ENCODE measurements around the gene OR2Z1.
"Not testable (repeated sequence)": the region's sequence is repeated elsewhere in the genome, so short reads cannot be mapped to it uniquely, and the experiment has no call there.

OR2Z1 gene

DNA sequence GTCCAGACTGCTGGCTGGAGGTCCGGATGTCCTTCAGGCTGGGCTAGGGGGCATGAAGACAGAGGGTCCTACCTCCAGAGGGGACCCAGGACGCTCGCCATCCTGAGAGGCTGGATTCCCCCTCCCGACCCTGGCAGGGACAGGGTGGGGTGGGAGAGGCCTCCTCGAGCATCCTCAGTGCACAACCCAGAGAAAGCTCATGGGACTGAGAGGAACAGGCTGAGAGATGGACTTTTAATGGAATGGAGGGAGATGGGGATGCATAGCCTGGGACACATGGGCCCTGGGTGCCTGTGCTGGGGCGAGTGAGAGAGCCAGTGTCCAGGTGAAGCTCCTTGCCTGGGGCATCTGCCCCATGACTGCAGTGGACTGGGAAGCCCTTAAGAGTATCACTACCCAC is 25.9 kb upstream of the OR2Z1 start:
- Mint-ChIP-seq H3K27me3 (ENCODE audit: low read depth) (peaks cover 37% of the 10 kb centered on the region), H3K4me1 (ENCODE audit: low read depth) (peaks cover 33% of the 10 kb centered on the region), H3K27ac (no peak overlapping the region), H3K4me3 (no peak overlapping the region), H3K36me3 (ENCODE audit: low read depth) (no peaks in the 10 kb centered on the region), H3K9me3 (no peaks in the 10 kb centered on the region)
- DNase-seq (ENCODE audit: low spot score) = no peak

DNA sequence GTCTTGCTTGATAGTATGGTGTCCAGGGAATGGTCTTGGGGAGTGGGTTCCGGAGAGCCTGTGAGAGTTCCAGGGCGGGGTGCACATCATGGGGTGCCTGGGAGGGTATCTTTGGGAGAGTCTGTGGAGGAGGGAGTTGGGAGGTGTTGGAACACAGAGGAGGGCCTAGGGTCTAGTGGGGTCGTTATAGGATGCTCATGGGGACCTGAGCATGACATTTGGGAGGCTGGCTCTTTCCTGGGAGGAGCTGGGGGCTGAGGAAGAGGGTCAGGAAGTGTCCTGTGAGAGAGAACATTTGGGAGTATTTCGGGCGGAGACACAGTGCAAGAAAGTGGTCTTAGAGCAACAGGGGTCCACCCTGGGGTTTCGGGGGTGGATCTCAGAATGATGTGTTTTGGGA is 25.5 kb upstream of the OR2Z1 start:
- no peak for DNase-seq (ENCODE audit: low spot score)
- H3K4me3 Mint-ChIP-seq = no peak overlapping the region
- no peak overlapping the region for H3K27ac Mint-ChIP-seq
- peaks cover 36% of the 10 kb centered on the region for H3K27me3 Mint-ChIP-seq (ENCODE audit: low read depth)
- H3K4me1 Mint-ChIP-seq (ENCODE audit: low read depth) = peaks cover 33% of the 10 kb centered on the region
- no peaks in the 10 kb centered on the region for H3K36me3 Mint-ChIP-seq (ENCODE audit: low read depth)
- no peaks in the 10 kb centered on the region for H3K9me3 Mint-ChIP-seq

DNA sequence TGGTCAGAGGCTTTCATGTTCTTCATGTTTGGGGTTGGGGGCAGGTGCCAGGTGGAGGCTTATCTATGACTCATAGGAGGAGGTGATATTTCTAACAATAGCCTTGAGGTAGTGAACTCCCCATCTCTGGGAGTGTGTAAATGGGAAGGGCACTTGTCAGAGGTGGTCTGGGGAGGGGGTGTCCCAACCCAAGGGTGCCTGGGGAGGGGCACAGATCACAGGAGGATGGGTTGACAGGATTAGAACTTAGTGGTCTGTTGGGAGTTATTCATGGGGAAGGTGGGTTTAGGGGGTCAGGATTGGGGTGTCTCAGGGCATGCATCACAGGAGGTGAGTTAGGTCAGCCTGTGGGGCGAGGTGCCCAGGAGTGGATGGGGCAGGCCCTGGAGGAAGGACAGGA is 24.4 kb upstream of the OR2Z1 start:
- Mint-ChIP-seq H3K27me3 (ENCODE audit: low read depth) (peaks cover 28% of the 10 kb centered on the region), H3K4me3 (no peak overlapping the region), H3K27ac (no peak overlapping the region), H3K4me1 (ENCODE audit: low read depth) (peaks cover 41% of the 10 kb centered on the region), H3K9me3 (no peaks in the 10 kb centered on the region), H3K36me3 (ENCODE audit: low read depth) (no peaks in the 10 kb centered on the region)
- no peak for DNase-seq (ENCODE audit: low spot score)

DNA sequence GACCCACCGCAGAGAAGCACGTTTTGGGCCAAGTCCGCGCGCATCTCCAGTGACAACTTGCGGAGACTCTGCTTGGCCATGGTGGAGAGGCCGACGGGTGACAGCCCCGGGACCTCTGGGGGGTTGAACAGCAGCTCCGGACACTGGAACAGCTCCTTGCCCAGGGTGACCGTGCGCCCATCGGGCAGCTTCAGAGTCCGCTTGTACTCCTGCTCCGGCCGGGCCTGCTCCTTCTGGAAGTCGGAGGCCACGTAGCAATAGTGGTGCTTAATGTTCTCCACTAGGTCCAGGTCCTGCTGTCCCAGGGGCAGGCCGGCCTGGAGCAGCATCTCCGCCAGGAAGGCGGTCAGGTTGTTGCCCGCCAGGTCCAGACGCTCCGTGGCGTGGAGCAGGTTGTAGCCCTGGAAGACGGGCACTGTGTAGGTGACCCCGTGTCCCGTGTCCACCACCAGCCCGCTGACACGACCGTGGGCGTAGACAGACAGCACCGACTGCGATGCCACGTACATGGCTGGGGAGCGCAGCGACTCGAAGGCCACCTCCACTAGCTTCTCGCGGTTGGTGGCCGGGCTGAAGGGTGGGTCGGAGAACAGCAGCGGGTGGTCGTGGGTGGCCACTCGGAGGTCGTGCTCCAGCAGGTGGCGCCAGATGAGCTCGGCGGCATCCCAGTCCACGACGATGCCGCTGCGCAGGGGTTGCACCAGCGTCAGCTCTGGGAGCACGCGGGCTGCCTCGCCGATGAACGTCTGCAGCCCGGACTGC is 23.6 kb upstream of the OR2Z1 start:
- Mint-ChIP-seq H3K27me3 (ENCODE audit: low read depth) (peaks cover 21% of the 10 kb centered on the region), H3K4me1 (ENCODE audit: low read depth) (peaks cover 47% of the 10 kb centered on the region), H3K4me3 (no peak overlapping the region)

DNA sequence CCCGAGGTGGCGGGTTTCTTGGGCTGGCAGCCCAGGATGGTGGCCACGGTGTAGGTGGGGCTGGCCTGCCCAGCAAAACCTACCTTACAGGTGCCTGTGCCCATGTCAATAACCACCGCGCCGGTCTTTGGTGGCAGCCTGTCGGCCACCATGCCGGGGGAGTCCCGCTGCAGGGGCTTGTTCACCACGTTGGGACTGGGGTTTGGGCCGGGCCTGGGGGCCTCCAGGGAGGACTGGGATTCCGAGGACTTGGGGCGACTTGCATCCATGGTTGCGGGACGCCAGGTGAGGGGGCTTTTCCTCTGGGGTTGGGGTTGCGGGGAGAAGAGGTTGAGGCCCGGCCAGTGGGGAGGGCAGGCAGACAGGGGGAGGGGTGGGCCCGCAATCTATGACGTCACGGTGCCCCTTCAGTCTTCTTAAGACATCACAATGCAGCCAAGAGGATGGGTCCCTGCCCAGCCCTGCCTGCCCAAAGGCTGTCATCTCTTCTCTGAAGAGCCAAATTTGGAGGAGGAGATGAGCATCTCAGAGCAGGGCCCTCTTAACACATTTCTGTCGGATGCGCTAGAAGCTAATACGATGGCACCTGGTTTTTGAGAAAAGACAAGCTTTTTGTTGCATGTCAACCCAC is 22.9 kb upstream of the OR2Z1 start, which contains the start of gene ACTL9:
TSS of gene ACTL9 (minus strand) at position 363 of the 631 bp plus-strand sequence. CDS start at position 269, 94 bp downstream.
- no peak within 1 kb of the TSS for H3K4me3 Mint-ChIP-seq
- peaks cover 52% of the 10 kb centered on the region for H3K4me1 Mint-ChIP-seq (ENCODE audit: low read depth)
- no peak for DNase-seq (ENCODE audit: low spot score)
- H3K27ac Mint-ChIP-seq = no peak within 1 kb of the TSS
- peaks cover 21% of the 10 kb centered on the region for H3K27me3 Mint-ChIP-seq (ENCODE audit: low read depth)
- no peaks in the 10 kb centered on the region for H3K9me3 Mint-ChIP-seq
- no peaks in the 10 kb centered on the region for H3K36me3 Mint-ChIP-seq (ENCODE audit: low read depth)

More for the DNA sequence above, 23.6 kb upstream of the OR2Z1 start:
- DNase-seq (ENCODE audit: low spot score) = no peak
- Mint-ChIP-seq H3K9me3 (no peaks in the 10 kb centered on the region), H3K36me3 (ENCODE audit: low read depth) (no peaks in the 10 kb centered on the region), H3K27ac (no peak overlapping the region)

DNA sequence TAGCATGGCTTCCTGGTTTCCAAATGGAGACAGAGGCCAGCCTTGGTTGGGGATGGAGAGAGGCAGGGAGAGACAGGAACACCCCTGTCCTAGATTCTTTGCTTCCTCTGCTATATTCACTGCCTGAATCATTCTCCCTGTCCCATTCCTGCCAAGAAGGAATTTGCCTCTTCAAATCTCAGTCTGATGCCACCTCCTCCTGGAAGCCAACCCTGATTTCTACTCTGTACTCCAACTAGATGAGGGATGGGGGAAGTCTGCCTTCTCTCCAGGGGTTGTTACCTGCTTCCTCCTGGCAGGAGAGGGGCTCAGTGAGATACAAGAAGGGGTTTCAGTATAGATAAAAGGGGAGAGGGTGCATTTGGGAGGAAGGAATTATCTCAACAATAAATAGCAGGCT is 21.5 kb upstream of the OR2Z1 start:
- Mint-ChIP-seq H3K27ac (no peak overlapping the region), H3K36me3 (ENCODE audit: low read depth) (peaks cover 6% of the 10 kb centered on the region), H3K27me3 (ENCODE audit: low read depth) (peaks cover 18% of the 10 kb centered on the region), H3K9me3 (no peaks in the 10 kb centered on the region), H3K4me1 (ENCODE audit: low read depth) (peaks cover 50% of the 10 kb centered on the region), H3K4me3 (no peak overlapping the region)
- DNase-seq (ENCODE audit: low spot score) = no peak

DNA sequence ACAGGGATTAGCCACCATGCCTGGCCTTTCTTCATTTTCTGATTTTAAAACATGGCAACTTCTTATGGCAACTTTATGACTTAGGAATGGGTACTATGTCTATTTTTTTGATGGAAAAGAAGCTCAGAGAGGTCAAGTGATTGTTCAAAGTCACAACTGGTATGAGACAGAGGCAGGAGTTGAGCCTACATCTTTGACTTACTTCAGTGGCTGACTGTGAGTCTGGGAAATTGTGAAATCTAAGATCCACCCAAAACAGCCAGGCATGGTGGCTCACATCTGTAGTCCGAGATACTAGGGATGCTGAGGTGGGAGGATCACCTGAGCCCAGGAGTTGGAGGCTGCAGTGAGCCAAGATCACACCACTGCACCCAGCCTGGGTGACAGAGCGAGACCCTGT is 20.5 kb upstream of the OR2Z1 start:
- peak overlapping the region; percentile 42 for H3K4me3 Mint-ChIP-seq
- H3K27ac Mint-ChIP-seq = no peak overlapping the region
- peaks cover 14% of the 10 kb centered on the region for H3K27me3 Mint-ChIP-seq (ENCODE audit: low read depth)
- H3K9me3 Mint-ChIP-seq = no peaks in the 10 kb centered on the region
- peaks cover 59% of the 10 kb centered on the region for H3K4me1 Mint-ChIP-seq (ENCODE audit: low read depth)
- DNase-seq (ENCODE audit: low spot score) = no peak
- peaks cover 6% of the 10 kb centered on the region for H3K36me3 Mint-ChIP-seq (ENCODE audit: low read depth)

DNA sequence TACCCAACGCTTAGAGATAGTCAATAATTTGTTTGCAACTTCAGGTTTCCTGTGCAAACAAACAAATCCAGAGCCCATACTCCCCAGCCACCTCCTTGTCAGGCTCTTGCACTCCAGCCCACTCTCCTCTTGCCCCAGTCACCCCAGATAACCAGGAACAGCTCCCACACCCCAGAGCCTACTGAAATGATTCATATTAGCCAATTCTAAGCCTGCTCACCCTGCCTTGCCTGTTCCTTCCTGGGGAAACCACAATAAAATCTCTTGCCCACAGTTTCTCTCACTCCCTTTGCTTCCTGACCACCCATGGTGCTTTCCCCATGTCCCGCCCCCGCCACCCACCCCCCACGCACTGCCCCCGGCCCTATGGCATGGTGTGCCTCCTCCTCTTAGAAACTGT is 19.1 kb upstream of the OR2Z1 start:
- peaks cover 6% of the 10 kb centered on the region for H3K36me3 Mint-ChIP-seq (ENCODE audit: low read depth)
- H3K27ac Mint-ChIP-seq = peak overlapping the region; percentile 74
- H3K9me3 Mint-ChIP-seq = no peaks in the 10 kb centered on the region
- H3K4me3 Mint-ChIP-seq = peak overlapping the region; percentile 71
- peaks cover 55% of the 10 kb centered on the region for H3K4me1 Mint-ChIP-seq (ENCODE audit: low read depth)
- peak; percentile 73 for DNase-seq (ENCODE audit: low spot score)
- H3K27me3 Mint-ChIP-seq (ENCODE audit: low read depth) = peaks cover 9% of the 10 kb centered on the region

DNA sequence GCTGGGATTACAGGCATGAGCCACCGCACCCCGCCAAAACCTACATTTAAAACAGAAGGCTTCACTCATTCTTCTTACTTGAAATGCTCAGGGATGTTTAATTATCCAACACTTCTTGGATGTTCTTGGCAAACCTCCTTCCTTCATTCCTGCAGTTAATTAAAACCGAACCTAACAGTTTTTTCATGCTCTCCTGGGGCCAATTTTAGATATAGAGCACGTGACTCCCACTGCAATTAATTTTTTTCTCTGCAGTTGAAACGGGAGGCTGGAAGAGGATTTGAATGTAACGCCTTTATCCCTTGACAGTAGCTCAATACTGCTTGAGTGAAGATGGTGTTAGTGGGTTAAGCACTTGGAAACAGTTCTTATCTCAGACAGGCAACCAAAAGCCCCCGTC is 18.2 kb upstream of the OR2Z1 start:
- Mint-ChIP-seq H3K36me3 (ENCODE audit: low read depth) (peaks cover 6% of the 10 kb centered on the region), H3K27me3 (ENCODE audit: low read depth) (peaks cover 9% of the 10 kb centered on the region), H3K9me3 (no peaks in the 10 kb centered on the region), H3K4me1 (ENCODE audit: low read depth) (peaks cover 56% of the 10 kb centered on the region), H3K27ac (no peak overlapping the region), H3K4me3 (no peak overlapping the region)
- DNase-seq (ENCODE audit: low spot score) = no peak

DNA sequence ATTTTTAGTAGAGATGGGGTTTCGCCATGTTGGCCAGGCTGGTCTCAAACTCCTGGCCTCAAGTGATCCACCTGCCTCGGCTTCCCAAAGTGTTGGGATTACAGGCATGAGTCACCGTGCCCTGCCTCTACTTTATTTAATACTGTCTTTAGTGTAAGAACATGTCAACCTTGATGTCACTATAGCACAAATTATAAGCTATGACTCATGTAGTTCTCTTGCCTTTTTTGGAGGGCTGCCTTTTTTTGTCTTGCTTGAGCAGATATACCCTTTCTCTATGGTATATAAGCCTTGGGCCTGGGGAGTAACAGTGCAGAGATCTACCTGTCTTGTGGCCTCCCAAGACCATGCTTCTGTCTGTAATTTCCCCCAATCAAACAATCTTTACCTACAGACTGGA is 16.1 kb upstream of the OR2Z1 start:
- H3K27me3 Mint-ChIP-seq (ENCODE audit: low read depth); DNase-seq (ENCODE audit: low spot score); H3K9me3 Mint-ChIP-seq; H3K36me3 Mint-ChIP-seq (ENCODE audit: low read depth): not testable (repeated sequence)
- H3K27ac Mint-ChIP-seq = peak overlapping the region; percentile 85
- H3K4me3 Mint-ChIP-seq = peak overlapping the region; percentile 74
- H3K4me1 Mint-ChIP-seq (ENCODE audit: low read depth) = peaks cover 56% of the 10 kb centered on the region

DNA sequence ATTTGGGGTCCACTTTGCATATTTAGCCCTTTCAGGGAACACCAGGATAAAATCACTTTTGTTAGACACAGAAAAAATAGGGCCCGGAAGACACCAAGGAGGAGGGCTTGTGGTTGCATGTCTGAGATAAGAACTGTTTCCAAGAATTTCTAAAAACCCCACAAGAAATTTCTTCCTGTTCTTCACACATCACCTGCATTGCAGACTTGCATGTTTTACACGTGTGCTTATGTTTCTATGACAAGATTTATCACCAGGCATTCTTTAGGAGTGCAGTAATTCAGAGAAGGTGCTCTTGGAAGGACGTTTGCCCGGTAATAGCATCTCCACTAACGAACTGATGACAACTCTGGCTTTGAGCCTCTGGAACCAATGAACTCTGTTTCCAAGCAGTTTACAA is 15.7 kb upstream of the OR2Z1 start:
- Mint-ChIP-seq H3K27ac (peak overlapping the region; percentile 85), H3K4me1 (ENCODE audit: low read depth) (peaks cover 54% of the 10 kb centered on the region), H3K27me3 (ENCODE audit: low read depth) (peaks cover 4% of the 10 kb centered on the region), H3K36me3 (ENCODE audit: low read depth) (peaks cover 6% of the 10 kb centered on the region), H3K4me3 (peak overlapping the region; percentile 74), H3K9me3 (no peaks in the 10 kb centered on the region)
- DNase-seq (ENCODE audit: low spot score) = no peak

DNA sequence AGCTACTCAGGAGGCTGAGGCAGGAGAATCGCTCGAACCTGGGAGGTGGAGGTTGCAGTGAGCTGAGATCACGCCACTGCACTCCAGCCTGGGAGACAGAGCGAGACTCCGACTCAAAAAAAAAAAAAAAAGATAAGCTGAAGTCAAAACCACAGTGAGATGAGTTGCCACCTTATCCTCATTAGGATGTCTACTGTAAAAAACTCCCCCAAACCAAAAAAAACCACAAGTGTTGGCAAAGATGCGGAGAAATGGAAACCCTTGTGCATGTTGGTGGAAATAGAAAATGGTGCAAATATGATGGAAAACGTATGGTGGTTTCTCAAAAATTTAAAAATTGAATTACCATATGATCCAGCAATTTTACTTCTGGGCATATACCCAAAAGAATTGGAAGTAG is 11.1 kb upstream of the OR2Z1 start:
- not testable (repeated sequence) for DNase-seq (ENCODE audit: low spot score); H3K36me3 Mint-ChIP-seq (ENCODE audit: low read depth); H3K4me3 Mint-ChIP-seq; H3K27me3 Mint-ChIP-seq (ENCODE audit: low read depth); H3K27ac Mint-ChIP-seq
- Mint-ChIP-seq H3K9me3 (peaks cover 19% of the 10 kb centered on the region), H3K4me1 (ENCODE audit: low read depth) (peaks cover 17% of the 10 kb centered on the region)

DNA sequence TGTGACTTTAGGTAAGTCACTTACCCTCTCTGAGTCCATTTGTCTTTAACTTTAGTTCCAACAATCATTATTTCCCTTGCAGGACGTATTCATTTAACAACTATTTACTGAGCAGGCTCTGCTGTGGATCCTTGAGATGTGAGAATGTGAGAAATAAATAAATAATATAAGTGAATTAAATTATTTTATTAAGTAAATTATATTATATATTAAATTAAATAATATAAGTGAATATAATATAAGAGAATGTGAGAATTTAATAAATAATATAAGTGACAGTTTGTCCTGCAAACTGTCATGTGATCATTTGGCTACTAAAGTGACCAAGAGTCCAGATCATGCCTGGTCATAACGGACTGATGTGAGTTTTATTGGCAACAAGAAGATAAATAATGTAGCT is 598 bp downstream of the OR2Z1 start:
- Mint-ChIP-seq H3K36me3 (ENCODE audit: low read depth) (no peaks in the 10 kb centered on the region), H3K27ac (no peak overlapping the region), H3K27me3 (ENCODE audit: low read depth) (peaks cover 15% of the 10 kb centered on the region), H3K4me1 (ENCODE audit: low read depth) (no peaks in the 10 kb centered on the region), H3K4me3 (no peak overlapping the region), H3K9me3 (peaks cover 9% of the 10 kb centered on the region)
- DNase-seq (ENCODE audit: low spot score) = no peak

DNA sequence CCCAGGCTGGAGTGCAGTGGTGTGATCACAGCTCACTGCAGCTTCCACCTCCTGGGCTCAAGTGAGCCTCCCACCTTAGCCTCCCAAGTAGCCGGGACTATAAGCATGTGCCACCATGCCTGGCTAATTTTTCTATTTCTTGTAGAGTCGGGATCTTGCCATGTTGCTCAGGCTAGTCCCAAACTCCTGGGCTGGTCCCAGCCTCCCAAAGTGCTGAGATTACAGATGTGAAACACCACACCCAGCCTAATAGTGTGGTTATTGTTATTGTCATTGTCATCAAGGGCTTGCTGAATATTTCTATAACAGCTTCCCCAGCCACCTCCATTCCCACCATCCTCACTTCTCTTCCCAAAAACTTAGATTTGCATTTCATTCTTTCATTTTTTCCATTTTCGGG is 2.8 kb downstream of the OR2Z1 start:
- DNase-seq (ENCODE audit: low spot score) = peak; percentile 0
- H3K27ac Mint-ChIP-seq = no peak overlapping the region

More for the DNA sequence above, 2.8 kb downstream of the OR2Z1 start:
- Mint-ChIP-seq H3K27me3 (ENCODE audit: low read depth) (peaks cover 11% of the 10 kb centered on the region), H3K4me3 (no peak overlapping the region), H3K36me3 (ENCODE audit: low read depth) (no peaks in the 10 kb centered on the region), H3K4me1 (ENCODE audit: low read depth) (no peaks in the 10 kb centered on the region), H3K9me3 (peaks cover 5% of the 10 kb centered on the region)
